Adrenal gland (tissue), 5 donors: ENCODE data around the gene SCYGR1.

Source experiments
- CTCF ChIP-seq, 6 experiments: fragments of 450-650 bp in 4 of 6; fragments of 200-600 bp in 2 of 6; sonication (generic) in 1 of 6; IDR thresholded peaks; 1 replicate in 5 of 6; 2 replicates in 1 of 6; pipeline versions ENCODE4 v1.5.1 to v1.8.0; 2016 to 2021; ENCODE audit warnings: antibody characterized with exemption in 6 of 6, mild to moderate bottlenecking in 2 of 6, moderate library complexity in 1 of 6
- POLR2A ChIP-seq, 2 donors: fragments of 450-650 bp; IDR thresholded peaks; one replicate each; pipeline ENCODE4 v1.6.1; 2017; ENCODE audit warnings: antibody characterized with exemption in 2 of 2, mild to moderate bottlenecking in 2 of 2, moderate library complexity in 1 of 2
- donor health status: DM: no; HTN: no; CAD: no.

GRCh38 chr2:227414846-227415245 lies 27.1 kb upstream of the SCYGR1 start:
- no peak for TF ChIP-seq CTCF (IDR thresholded peaks at IDR 0.05)
- no peak for TF ChIP-seq POLR2A (IDR thresholded peaks at IDR 0.05)
